Measurements from ENCODE around the gene TSPAN9. TPM values are rescaled to one million over a fixed set of nuclear protein-coding genes. Genes with fewer than 3 reads are reported as not detected.

The TSPAN9 gene
- total RNA-seq, 1 donor from 2014 or later, result 30.4 TPM

DNA sequence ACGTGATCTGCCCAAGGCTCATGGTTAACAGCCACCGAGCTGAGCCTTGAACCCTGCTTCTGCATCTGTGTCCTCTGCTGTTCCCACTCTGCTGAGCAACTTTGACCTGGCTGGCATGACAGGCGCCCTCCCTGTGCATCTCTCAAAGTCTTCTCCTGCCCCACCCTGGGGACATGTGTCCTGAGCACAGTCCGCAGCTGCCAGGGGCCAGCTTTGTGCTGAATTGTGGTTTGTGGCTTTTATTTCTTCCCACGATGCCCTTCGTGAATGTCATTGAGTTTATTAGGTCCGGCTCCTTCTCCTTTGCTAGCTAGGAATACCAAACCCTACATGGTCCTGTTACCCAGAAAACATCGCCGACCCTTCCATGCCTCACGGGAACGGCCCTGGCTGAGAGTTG is 161.0 kb downstream of the TSPAN9 start:
- H3K4me3 Mint-ChIP-seq (ENCODE audit: low read depth), result no peak overlapping the region
- no peaks in the 10 kb centered on the region for H3K36me3 Mint-ChIP-seq (ENCODE audit: insufficient read depth)
- peaks cover 8% of the 10 kb centered on the region for H3K27me3 Mint-ChIP-seq
- H3K9me3 Mint-ChIP-seq (ENCODE audit: low read depth), result no peaks in the 10 kb centered on the region
- peaks cover 42% of the 10 kb centered on the region for H3K4me1 Mint-ChIP-seq (ENCODE audit: low read depth)
- H3K27ac Mint-ChIP-seq, result no peak overlapping the region
- DNase-seq (ENCODE audit: low spot score, unreplicated experiment), result no peak
- no peak for TF ChIP-seq CTCF (IDR thresholded peaks at IDR 0.05; ENCODE audit: unreplicated experiment)

DNA sequence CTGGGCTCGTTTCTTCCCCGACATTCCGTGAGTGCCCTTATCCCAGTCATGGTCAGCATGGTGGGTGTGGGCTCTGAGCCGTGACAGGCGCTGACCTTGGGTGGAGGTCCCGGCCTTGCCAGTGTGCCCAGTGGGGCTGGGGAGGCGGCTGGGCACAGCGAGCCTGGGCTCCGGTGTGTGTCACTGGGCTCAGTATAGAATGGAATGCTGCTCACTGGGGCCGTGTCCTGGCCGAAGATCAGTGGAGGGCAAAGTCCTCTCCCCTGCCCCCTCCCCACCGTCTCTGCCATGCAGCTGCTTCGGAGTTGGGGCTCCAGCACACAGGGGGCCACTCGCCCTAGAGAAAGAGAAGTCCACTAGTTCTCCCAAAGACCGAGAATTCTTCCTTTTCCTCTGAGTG is 164.4 kb downstream of the TSPAN9 start:
- no peaks in the 10 kb centered on the region for H3K9me3 Mint-ChIP-seq (ENCODE audit: low read depth)
- peaks cover 4% of the 10 kb centered on the region for H3K27me3 Mint-ChIP-seq
- DNase-seq (ENCODE audit: low spot score, unreplicated experiment), result no peak
- peaks cover 33% of the 10 kb centered on the region for H3K4me1 Mint-ChIP-seq (ENCODE audit: low read depth)
- H3K27ac Mint-ChIP-seq, result no peak overlapping the region
- no peak overlapping the region for H3K4me3 Mint-ChIP-seq (ENCODE audit: low read depth)
- no peak for TF ChIP-seq CTCF (IDR thresholded peaks at IDR 0.05; ENCODE audit: unreplicated experiment)
- peaks cover 3% of the 10 kb centered on the region for H3K36me3 Mint-ChIP-seq (ENCODE audit: insufficient read depth)

GRCh38 chr12:3242199-3242863 is 165.2 kb downstream of the TSPAN9 start:
- H3K4me1 Mint-ChIP-seq (ENCODE audit: low read depth), result peaks cover 26% of the 10 kb centered on the region
- no peak overlapping the region for H3K4me3 Mint-ChIP-seq (ENCODE audit: low read depth)
- no peak for DNase-seq (ENCODE audit: low spot score, unreplicated experiment)
- peak; percentile 17 for TF ChIP-seq CTCF (IDR thresholded peaks at IDR 0.05; ENCODE audit: unreplicated experiment)
- H3K27me3 Mint-ChIP-seq, result peaks cover 4% of the 10 kb centered on the region
- H3K36me3 Mint-ChIP-seq (ENCODE audit: insufficient read depth), result peaks cover 3% of the 10 kb centered on the region
- H3K27ac Mint-ChIP-seq, result peak overlapping the region; percentile 66
- no peaks in the 10 kb centered on the region for H3K9me3 Mint-ChIP-seq (ENCODE audit: low read depth)

DNA sequence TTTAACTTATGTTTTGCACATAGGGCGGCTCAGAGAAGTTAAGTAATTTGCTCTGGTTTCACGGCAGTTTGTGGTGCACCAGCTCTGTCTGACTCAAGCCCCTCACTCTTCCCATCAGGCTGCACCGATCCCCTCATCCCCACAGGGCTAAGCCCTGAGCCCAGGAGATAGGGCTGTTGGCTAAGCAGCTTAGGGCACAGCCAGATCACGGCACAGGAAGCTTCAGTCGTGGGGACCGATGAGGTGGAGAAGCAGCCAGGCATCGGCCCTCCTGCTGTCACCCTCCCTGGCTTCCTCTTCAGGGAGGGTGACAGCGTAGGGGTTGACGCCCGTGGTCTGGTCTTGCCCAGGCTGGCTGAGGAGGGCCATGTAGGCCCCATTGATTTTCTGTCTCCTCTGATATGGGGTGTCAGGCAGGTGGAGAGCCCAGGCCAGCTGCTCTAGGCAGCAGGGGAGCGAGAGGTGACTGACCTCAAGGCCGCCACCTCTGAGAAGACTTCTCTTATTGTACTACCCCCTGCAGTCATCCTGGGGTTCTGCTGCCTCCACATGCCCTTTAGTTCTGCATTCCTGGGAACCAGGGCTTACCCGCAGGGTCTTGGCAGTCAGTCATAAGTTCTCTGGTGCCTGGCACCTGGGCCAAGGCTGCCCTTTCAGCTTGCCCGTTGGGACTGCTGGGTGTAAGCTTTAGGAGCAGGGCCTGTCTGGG is 166.4 kb downstream of the TSPAN9 start:
- H3K27ac Mint-ChIP-seq, result no peak overlapping the region
- H3K4me3 Mint-ChIP-seq (ENCODE audit: low read depth), result no peak overlapping the region
- H3K4me1 Mint-ChIP-seq (ENCODE audit: low read depth), result peaks cover 19% of the 10 kb centered on the region
- no peaks in the 10 kb centered on the region for H3K9me3 Mint-ChIP-seq (ENCODE audit: low read depth)
- DNase-seq (ENCODE audit: low spot score, unreplicated experiment), result no peak
- H3K27me3 Mint-ChIP-seq, result no peaks in the 10 kb centered on the region
- H3K36me3 Mint-ChIP-seq (ENCODE audit: insufficient read depth), result peaks cover 3% of the 10 kb centered on the region
- TF ChIP-seq CTCF (IDR thresholded peaks at IDR 0.05; ENCODE audit: unreplicated experiment), result no peak

GRCh38 chr12:3244219-3244750 is 167.1 kb downstream of the TSPAN9 start:
- no peaks in the 10 kb centered on the region for H3K27me3 Mint-ChIP-seq
- H3K4me3 Mint-ChIP-seq (ENCODE audit: low read depth), result no peak overlapping the region
- peaks cover 19% of the 10 kb centered on the region for H3K4me1 Mint-ChIP-seq (ENCODE audit: low read depth)
- no peak for DNase-seq (ENCODE audit: low spot score, unreplicated experiment)
- H3K9me3 Mint-ChIP-seq (ENCODE audit: low read depth), result no peaks in the 10 kb centered on the region
- peaks cover 4% of the 10 kb centered on the region for H3K36me3 Mint-ChIP-seq (ENCODE audit: insufficient read depth)
- H3K27ac Mint-ChIP-seq, result no peak overlapping the region
- TF ChIP-seq CTCF (IDR thresholded peaks at IDR 0.05; ENCODE audit: unreplicated experiment), result no peak
